Stimulated activated CD8-positive, alpha-beta memory T cell treated with anti-CD3 and anti-CD28 coated beads, Interleukin-2, amount 100 ng/mL, for 48 hours (primary cell): ENCODE data around the gene MAP3K4.

ENCODE experiments used
- DNase-seq, 2 donors: peaks; one replicate each; pipeline ENCODE4 v3.0.0-alpha.2; 2020; ENCODE audit warnings: low read depth in 2 of 2

MAP3K4 gene

GRCh38 chr6:161139766-161140553 lies 148.4 kb downstream of the MAP3K4 start:
- no peak for DNase-seq

GRCh38 chr6:161140554-161140875 lies 148.9 kb downstream of the MAP3K4 start:
- DNase-seq, result no peak

- DNase-seq, result no peak
These were observed 149.6 kb downstream of the MAP3K4 start for GRCh38 chr6:161141173-161141572.

- DNase-seq, result no peak
These were observed 151.4 kb downstream of the MAP3K4 start for GRCh38 chr6:161142957-161143296.

GRCh38 chr6:161143663-161144430 lies 152.3 kb downstream of the MAP3K4 start:
- no peak for DNase-seq

- DNase-seq, result no peak
These were observed 158.6 kb downstream of the MAP3K4 start for GRCh38 chr6:161150136-161150535.

GRCh38 chr6:161150566-161150965 lies 159.0 kb downstream of the MAP3K4 start:
- DNase-seq, result no peak

- DNase-seq, result no peak
These were observed 159.6 kb downstream of the MAP3K4 start for GRCh38 chr6:161151059-161151645.

GRCh38 chr6:161151660-161152526 lies 160.3 kb downstream of the MAP3K4 start:
- no peak for DNase-seq

GRCh38 chr6:161152527-161152862 lies 160.9 kb downstream of the MAP3K4 start:
- no peak for DNase-seq

GRCh38 chr6:161152907-161153662 lies 161.5 kb downstream of the MAP3K4 start:
- peak in 1 of 2 donors; percentile 9 for DNase-seq

- no peak for DNase-seq
These were observed 162.2 kb downstream of the MAP3K4 start for GRCh38 chr6:161153725-161154124.

GRCh38 chr6:161154796-161155335 lies 163.3 kb downstream of the MAP3K4 start:
- DNase-seq, result no peak

GRCh38 chr6:161161121-161161520 lies 169.6 kb downstream of the MAP3K4 start:
- DNase-seq, result no peak

- no peak for DNase-seq
These were observed 170.5 kb downstream of the MAP3K4 start for GRCh38 chr6:161161889-161162624.

- no peak for DNase-seq
These were observed 171.2 kb downstream of the MAP3K4 start for GRCh38 chr6:161162722-161163121.

GRCh38 chr6:161163466-161164181 lies 172.1 kb downstream of the MAP3K4 start:
- no peak for DNase-seq

GRCh38 chr6:161164182-161164625 lies 172.6 kb downstream of the MAP3K4 start:
- no peak for DNase-seq

GRCh38 chr6:161166176-161166575 lies 174.6 kb downstream of the MAP3K4 start:
- no peak for DNase-seq

- no peak for DNase-seq
These were observed 175.1 kb downstream of the MAP3K4 start for GRCh38 chr6:161166677-161167076.
